Colonic mucosa (tissue), 4 donors: Measurements from ENCODE around the gene DLG2. TPM values are rescaled to one million over a fixed set of nuclear protein-coding genes. Genes with fewer than 3 reads are reported as not detected.

ENCODE experiments used
- DNase-seq: peaks from one replicate; pipeline ENCODE4 v3.0.0-alpha.2; 2020
- H3K27ac ChIP-seq: fragments of 200-600 bp; one replicate; pipeline ENCODE4 v1.8.0; 2021
- H3K27me3 ChIP-seq: fragments of 200-600 bp; one replicate; pipeline ENCODE4 v1.8.0; 2021
- H3K36me3 ChIP-seq: fragments of 200-600 bp; one replicate; pipeline ENCODE4 v1.8.0; 2021
- H3K4me1 ChIP-seq: fragments of 200-600 bp; one replicate; pipeline ENCODE4 v1.8.0; 2021; ENCODE audit warnings: mild to moderate bottlenecking
- H3K4me3 ChIP-seq: fragments of 200-600 bp; one replicate; pipeline ENCODE4 v1.8.0; 2021
- H3K9ac ChIP-seq, 2 donors: one replicate each; pipeline ENCODE4 v1.7.0; 2013; ENCODE audit warnings: control low read depth in 2 of 2, low read depth in 2 of 2, low read length in 2 of 2
- H3K9me3 ChIP-seq: fragments of 200-600 bp; one replicate; pipeline ENCODE4 v1.8.0; 2021
- CTCF ChIP-seq: fragments of 200-600 bp; IDR thresholded peaks from one replicate; pipeline ENCODE4 v1.8.0; 2022; ENCODE audit warnings: antibody characterized with exemption, mild to moderate bottlenecking
- intact Hi-C: fragments of 100-400 bp; cut with DNase I; formaldehyde crosslinking; loops from one replicate; pipeline ENCODE4 v1.14.1; 2022
- total RNA-seq, 2 donors: library from RNA; stranded (reverse); fragmentation: NEBNext Ultra II Directional in 1 of 2; extraction: Animal tissue kit (Norgen Biotek cat#: 25700) in 1 of 2; gene quantifications; one replicate each; pipeline ENCODE4 v1.2.1, GENCODE V29; 2021
- donor health status: healthy.
- donor health status: DM: no; HTN: no; CAD: no.
- donor health status: DM: no; HTN: no; CAD: no.

Gene DLG2
- total RNA-seq, 2 donors from 2014 or later: 1.4 to 3.3 TPM

GRCh38 chr11:84655712-84656111 is 971.4 kb downstream of the DLG2 start:
- TF ChIP-seq CTCF: no peak
- H3K4me1 ChIP-seq: no peaks in the 10 kb centered on the region
- intact Hi-C loops: no loop called here
- no peak overlapping the region for H3K4me3 ChIP-seq
- DNase-seq: no peak
- H3K36me3 ChIP-seq: no peaks in the 10 kb centered on the region
- no peak overlapping the region for H3K27ac ChIP-seq
- no peak overlapping the region for H3K9ac ChIP-seq
- H3K27me3 ChIP-seq: no peaks in the 10 kb centered on the region
- H3K9me3 ChIP-seq: no peaks in the 10 kb centered on the region

GRCh38 chr11:84648471-84648870 is 978.7 kb downstream of the DLG2 start:
- DNase-seq: no peak

GRCh38 chr11:84645988-84646694 is 981.0 kb downstream of the DLG2 start:
- TF ChIP-seq CTCF: no peak
- Histone ChIP-seq H3K27me3 (no peaks in the 10 kb centered on the region), H3K9ac (no peak overlapping the region), H3K4me1 (no peaks in the 10 kb centered on the region), H3K36me3 (no peaks in the 10 kb centered on the region), H3K4me3 (no peak overlapping the region), H3K27ac (no peak overlapping the region), H3K9me3 (no peaks in the 10 kb centered on the region)
- intact Hi-C loops: no loop called here
- peak; percentile 48 for DNase-seq

More at GRCh38 chr11:84648471-84648870, 978.7 kb downstream of the DLG2 start:
- Histone ChIP-seq H3K9me3 (no peaks in the 10 kb centered on the region), H3K27me3 (no peaks in the 10 kb centered on the region), H3K27ac (no peak overlapping the region), H3K4me3 (no peak overlapping the region), H3K9ac (no peak overlapping the region), H3K36me3 (no peaks in the 10 kb centered on the region), H3K4me1 (no peaks in the 10 kb centered on the region)
- TF ChIP-seq CTCF: no peak
- intact Hi-C loops: no loop called here

GRCh38 chr11:84642500-84642899 is 984.6 kb downstream of the DLG2 start:
- no peak for DNase-seq
- Histone ChIP-seq H3K9ac (no peak overlapping the region), H3K9me3 (no peaks in the 10 kb centered on the region), H3K4me3 (no peak overlapping the region), H3K27ac (no peak overlapping the region), H3K27me3 (no peaks in the 10 kb centered on the region), H3K4me1 (no peaks in the 10 kb centered on the region), H3K36me3 (no peaks in the 10 kb centered on the region)
- intact Hi-C loops: no loop called here
- no peak for TF ChIP-seq CTCF

GRCh38 chr11:84634309-84634708 is 992.8 kb downstream of the DLG2 start:
- DNase-seq: peak; percentile 22
- TF ChIP-seq CTCF: no peak

More at GRCh38 chr11:84634309-84634708, 992.8 kb downstream of the DLG2 start:
- intact Hi-C loops: no loop called here
- Histone ChIP-seq H3K9ac (no peak overlapping the region), H3K36me3 (no peaks in the 10 kb centered on the region), H3K27ac (no peak overlapping the region), H3K4me1 (no peaks in the 10 kb centered on the region), H3K9me3 (no peaks in the 10 kb centered on the region), H3K27me3 (no peaks in the 10 kb centered on the region), H3K4me3 (no peak overlapping the region)
